ENCODE data around the gene ENTREP3. TPM values are rescaled to one million over a fixed set of nuclear protein-coding genes. Genes with fewer than 3 reads are reported as not detected.
"Not testable (repeated sequence)": the region's sequence is repeated elsewhere in the genome, so short reads cannot be mapped to it uniquely, and the experiment has no call there.

ENTREP3 gene
- total and polyA plus RNA-seq, 8 donors = 17.1 to 33.5 (median 22.0) TPM

DNA sequence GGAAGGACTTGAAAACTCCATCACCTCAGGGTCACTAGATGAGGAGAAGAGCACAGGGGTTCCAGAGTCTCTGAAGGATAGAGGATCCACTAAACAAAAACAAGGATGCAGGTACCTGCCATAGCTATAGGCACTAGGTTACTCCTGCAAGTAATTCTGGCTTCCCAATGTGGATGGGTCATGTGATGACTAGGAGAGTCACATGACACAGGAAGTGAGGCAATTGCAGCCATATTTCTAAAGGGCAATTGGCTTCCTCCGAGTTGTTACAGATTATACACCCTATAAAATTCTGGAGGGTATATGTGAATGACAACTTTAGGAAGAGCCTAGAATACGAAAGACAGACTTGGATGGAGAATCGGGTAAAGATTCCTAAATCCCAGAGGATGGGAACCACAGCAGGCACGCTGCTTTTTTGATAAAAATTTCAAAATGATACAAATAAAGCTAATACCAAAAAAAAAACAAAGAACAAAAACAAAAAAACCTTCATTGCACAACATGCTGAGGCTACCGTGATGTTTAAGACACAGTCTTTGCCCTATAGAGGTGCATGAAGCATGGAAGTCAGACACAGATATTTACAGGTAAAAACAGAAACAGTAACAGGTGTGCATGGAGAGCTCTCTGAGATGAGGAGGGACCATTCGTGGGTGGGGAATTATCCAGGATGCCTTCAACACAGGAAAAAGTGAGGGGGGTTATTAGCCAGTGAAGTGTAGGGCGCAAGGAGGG, 36.3 kb downstream of the ENTREP3 start:
- TF ChIP-seq, protein P1, sequence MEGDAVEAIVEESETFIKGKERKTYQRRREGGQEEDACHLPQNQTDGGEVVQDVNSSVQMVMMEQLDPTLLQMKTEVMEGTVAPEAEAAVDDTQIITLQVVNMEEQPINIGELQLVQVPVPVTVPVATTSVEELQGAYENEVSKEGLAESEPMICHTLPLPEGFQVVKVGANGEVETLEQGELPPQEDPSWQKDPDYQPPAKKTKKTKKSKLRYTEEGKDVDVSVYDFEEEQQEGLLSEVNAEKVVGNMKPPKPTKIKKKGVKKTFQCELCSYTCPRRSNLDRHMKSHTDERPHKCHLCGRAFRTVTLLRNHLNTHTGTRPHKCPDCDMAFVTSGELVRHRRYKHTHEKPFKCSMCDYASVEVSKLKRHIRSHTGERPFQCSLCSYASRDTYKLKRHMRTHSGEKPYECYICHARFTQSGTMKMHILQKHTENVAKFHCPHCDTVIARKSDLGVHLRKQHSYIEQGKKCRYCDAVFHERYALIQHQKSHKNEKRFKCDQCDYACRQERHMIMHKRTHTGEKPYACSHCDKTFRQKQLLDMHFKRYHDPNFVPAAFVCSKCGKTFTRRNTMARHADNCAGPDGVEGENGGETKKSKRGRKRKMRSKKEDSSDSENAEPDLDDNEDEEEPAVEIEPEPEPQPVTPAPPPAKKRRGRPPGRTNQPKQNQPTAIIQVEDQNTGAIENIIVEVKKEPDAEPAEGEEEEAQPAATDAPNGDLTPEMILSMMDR (IDR thresholded peaks at IDR 0.05) = no peak
- H3K4me3 ChIP-seq = peak overlapping the region in 1 of 2 donors; percentile 3
- DNase-seq (peak in 1 of 4 donors; percentile 60), ATAC-seq (peak; percentile 73)
- intact Hi-C loops (cut with DNase I) = no loop called here
- peaks cover 0 to 49% of the 10 kb centered on the region in 2 donors for H3K4me1 ChIP-seq
- H3K27ac ChIP-seq = peak overlapping the region; percentile 8 to 82
- no peaks in the 10 kb centered on the region for H3K27me3 ChIP-seq
- no peaks in the 10 kb centered on the region for H3K36me3 ChIP-seq
- H3K9me3 ChIP-seq = no peaks in the 10 kb centered on the region

- DNase-seq; H3K27ac ChIP-seq; H3K27me3 ChIP-seq; ATAC-seq; H3K9me3 ChIP-seq; H3K4me3 ChIP-seq; intact Hi-C loops (cut with DNase I); H3K36me3 ChIP-seq: not testable (repeated sequence)
- H3K4me1 ChIP-seq = peaks cover 4 to 23% of the 10 kb centered on the region in 2 donors
Observed at GRCh38 chr1:155214702-155215101, 40.6 kb downstream of the ENTREP3 start.

GRCh38 chr1:155212051-155212440, 43.2 kb downstream of the ENTREP3 start:
- intact Hi-C loops (cut with DNase I); DNase-seq; H3K36me3 ChIP-seq; H3K27ac ChIP-seq; H3K9me3 ChIP-seq; H3K27me3 ChIP-seq; H3K4me3 ChIP-seq; ATAC-seq: not testable (repeated sequence)
- peaks cover 18 to 31% of the 10 kb centered on the region in 2 donors for H3K4me1 ChIP-seq

GRCh38 chr1:155211381-155212050, 43.8 kb downstream of the ENTREP3 start:
- Histone ChIP-seq H3K27ac (peak overlapping the region in 1 of 2 donors; percentile 100), H3K4me3 (peak overlapping the region in 1 of 2 donors; percentile 75), H3K4me1 (peaks cover 20 to 37% of the 10 kb centered on the region in 2 donors)
- H3K9me3 ChIP-seq; intact Hi-C loops (cut with DNase I); H3K27me3 ChIP-seq; H3K36me3 ChIP-seq; ATAC-seq; DNase-seq: not testable (repeated sequence)

- TF ChIP-seq, protein P1 (IDR thresholded peaks at IDR 0.05) = no peak
- no peak for ATAC-seq
- Histone ChIP-seq H3K9me3 (no peaks in the 10 kb centered on the region), H3K4me3 (peak overlapping the region in 1 of 2 donors; percentile 75), H3K27ac (peak overlapping the region in 1 of 2 donors; percentile 100), H3K36me3 (peaks cover 0 to 8% of the 10 kb centered on the region in 2 donors), H3K27me3 (no peaks in the 10 kb centered on the region), H3K4me1 (peaks cover 20 to 40% of the 10 kb centered on the region in 2 donors)
- intact Hi-C loops (cut with DNase I) = no loop called here
- DNase-seq = no peak
Observed at GRCh38 chr1:155210314-155211104, 44.8 kb downstream of the ENTREP3 start.

DNA sequence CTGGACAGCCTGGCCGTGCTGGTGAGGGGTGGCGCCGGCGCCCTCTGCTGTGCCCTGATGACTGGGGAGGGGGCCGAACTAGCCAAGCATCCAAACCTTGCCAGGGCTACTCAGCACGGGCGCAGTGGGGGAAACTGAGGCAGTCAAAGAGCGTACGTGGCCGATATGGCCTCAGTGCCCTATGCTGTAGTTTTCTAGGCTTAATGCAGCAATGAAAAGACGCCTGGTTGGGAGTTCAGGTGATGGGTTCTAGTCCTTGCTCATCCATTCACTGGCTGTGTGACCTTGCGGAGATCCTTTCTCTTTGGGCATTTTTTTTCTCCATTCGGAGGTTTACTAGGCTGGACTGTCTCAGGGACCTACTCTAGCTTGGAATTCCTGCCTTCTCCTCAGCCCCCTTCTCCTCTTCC, 46.0 kb downstream of the ENTREP3 start:
- ATAC-seq (no peak), DNase-seq (no peak)
- no peaks in the 10 kb centered on the region for H3K27me3 ChIP-seq
- H3K4me1 ChIP-seq = peaks cover 20 to 37% of the 10 kb centered on the region in 2 donors
- intact Hi-C loops (cut with DNase I) = no loop called here
- H3K4me3 ChIP-seq = peak overlapping the region; percentile 75 to 78
- peak overlapping the region; percentile 98 to 100 for H3K27ac ChIP-seq
- TF ChIP-seq, protein P1 (IDR thresholded peaks at IDR 0.05) = no peak
- H3K9me3 ChIP-seq = no peaks in the 10 kb centered on the region
- H3K36me3 ChIP-seq = peaks cover 0 to 8% of the 10 kb centered on the region in 2 donors

Measured in left lung (tissue), 10 donors.